HEK293 (cell line): Measurements from ENCODE around the gene OR5K4.

Source experiments
- CTCF ChIA-PET: fragments of 350-600 bp; formaldehyde crosslinking; extraction: SDS; loops from one replicate; lab custom pipeline; 2021; ENCODE audit warnings: antibody characterized with exemption; lab: Yijun Ruan, JAX
- POLR2A ChIA-PET: fragments of 300-600 bp; formaldehyde crosslinking; extraction: SDS; loops from one replicate; lab custom pipeline; 2020; ENCODE audit warnings: antibody characterized with exemption, inconsistent platforms; lab: Yijun Ruan, JAX
- H3K27ac ChIP-seq: fragments of 200-500 bp; sonication (Bioruptor generic); 2 replicates; pipeline ENCODE4 v1.5.1; 2014; ENCODE audit warnings: low read depth, low read length, control low read depth, inconsistent platforms; ENCODE audit errors: extremely low read depth
- H3K36me3 ChIP-seq, 2 experiments: fragments of 200-500 bp in 1 of 2; sonication (Bioruptor generic) in 1 of 2; 1 replicate in 1 of 2; 2 replicates in 1 of 2; pipeline ENCODE4 v1.5.1; 2014 to 2017; ENCODE audit warnings: inconsistent platforms in 2 of 2, low read length in 2 of 2; ENCODE audit not compliant: control insufficient read depth in 2 of 2, insufficient read depth in 1 of 2
- H3K4me1 ChIP-seq: fragments of 200-500 bp; sonication (Bioruptor generic); 2 replicates; pipeline ENCODE4 v1.5.1; 2014; ENCODE audit warnings: mild to moderate bottlenecking, low read length, inconsistent platforms; ENCODE audit not compliant: control insufficient read depth, insufficient read depth
- H3K4me3 ChIP-seq: 2 replicates; pipeline ENCODE4 v1.5.1; 2011; ENCODE audit warnings: low read depth, mild to moderate bottlenecking, control low read depth, low read length, moderate library complexity
- H3K9me3 ChIP-seq: fragments of 200-500 bp; sonication (Bioruptor generic); 2 replicates; pipeline ENCODE4 v1.5.1; 2014; ENCODE audit warnings: low read depth, low read length, inconsistent platforms; ENCODE audit not compliant: control insufficient read depth, insufficient read depth
- KLF16 ChIP-seq: fragments of 450-650 bp; formaldehyde crosslinking; IDR thresholded peaks from 2 replicates; pipeline ENCODE4 v1.5.1; 2017; ENCODE audit warnings: missing biosample characterization, missing genetic modification characterization
- KLF9 ChIP-seq: fragments of 450-650 bp; formaldehyde crosslinking; IDR thresholded peaks from 2 replicates; pipeline ENCODE4 v1.5.1; 2016; ENCODE audit warnings: missing biosample characterization, missing genetic modification characterization, low read depth
- OVOL3 ChIP-seq: fragments of 450-650 bp; formaldehyde crosslinking; IDR thresholded peaks from 2 replicates; pipeline ENCODE4 v1.5.1; 2016; ENCODE audit warnings: missing biosample characterization, missing genetic modification characterization
- ZBTB1 ChIP-seq: fragments of 450-650 bp; formaldehyde crosslinking; IDR thresholded peaks from 2 replicates; pipeline ENCODE4 v1.5.1; 2016; ENCODE audit warnings: missing biosample characterization, missing genetic modification characterization
- ZFHX2 ChIP-seq: fragments of 450-650 bp; formaldehyde crosslinking; conservative IDR thresholded peaks from 2 replicates; pipeline ENCODE4 v1.5.1; 2016; ENCODE audit warnings: missing biosample characterization, missing genetic modification characterization
- ZNF138 ChIP-seq: fragments of 450-650 bp; formaldehyde crosslinking; IDR thresholded peaks from 2 replicates; pipeline ENCODE4 v1.5.1; 2016; ENCODE audit warnings: missing biosample characterization, missing genetic modification characterization, borderline replicate concordance
- ZNF157 ChIP-seq: fragments of 450-650 bp; formaldehyde crosslinking; IDR thresholded peaks from 2 replicates; pipeline ENCODE4 v1.5.1; 2016; ENCODE audit warnings: missing biosample characterization, missing genetic modification characterization
- ZNF223 ChIP-seq: fragments of 450-650 bp; formaldehyde crosslinking; IDR thresholded peaks from 2 replicates; pipeline ENCODE4 v1.5.1; 2016; ENCODE audit warnings: missing biosample characterization, missing genetic modification characterization
- ZNF239 ChIP-seq: fragments of 450-650 bp; formaldehyde crosslinking; IDR thresholded peaks from 2 replicates; pipeline ENCODE4 v1.5.1; 2016; ENCODE audit warnings: missing biosample characterization, missing genetic modification characterization
- ZNF266 ChIP-seq: fragments of 450-650 bp; formaldehyde crosslinking; IDR thresholded peaks from 2 replicates; pipeline ENCODE4 v1.5.1; 2016; ENCODE audit warnings: missing biosample characterization, missing genetic modification characterization, low read depth
- ZNF404 ChIP-seq: fragments of 450-650 bp; formaldehyde crosslinking; IDR thresholded peaks from 2 replicates; pipeline ENCODE4 v1.5.1; 2017; ENCODE audit warnings: missing biosample characterization, missing genetic modification characterization
- ZNF433 ChIP-seq: fragments of 450-650 bp; formaldehyde crosslinking; IDR thresholded peaks from 2 replicates; pipeline ENCODE4 v1.5.1; 2016; ENCODE audit warnings: missing biosample characterization, missing genetic modification characterization, low read depth
- ZNF530 ChIP-seq: fragments of 450-650 bp; formaldehyde crosslinking; IDR thresholded peaks from 2 replicates; pipeline ENCODE4 v1.5.1; 2016; ENCODE audit warnings: low read depth, missing biosample characterization, missing genetic modification characterization
- ZNF600 ChIP-seq: fragments of 450-650 bp; formaldehyde crosslinking; IDR thresholded peaks from 2 replicates; pipeline ENCODE4 v1.5.1; 2016; ENCODE audit warnings: missing biosample characterization, missing genetic modification characterization
- ZNF658 ChIP-seq: fragments of 450-650 bp; formaldehyde crosslinking; IDR thresholded peaks from 2 replicates; pipeline ENCODE4; 2016; ENCODE audit warnings: missing biosample characterization, missing genetic modification characterization
- ZSCAN30 ChIP-seq: fragments of 450-650 bp; IDR thresholded peaks from 2 replicates; pipeline ENCODE4 v1.5.1; 2018; ENCODE audit warnings: missing biosample characterization, mild to moderate bottlenecking, missing genetic modification characterization, moderate library complexity
- TF ChIP-seq, protein P1 (sequence below): fragments of 450-650 bp; formaldehyde crosslinking; IDR thresholded peaks from 2 replicates; pipeline ENCODE4 v1.5.1; 2016; ENCODE audit warnings: missing biosample characterization, missing genetic modification characterization
- TF ChIP-seq, protein P2 (sequence below): fragments of 450-650 bp; formaldehyde crosslinking; IDR thresholded peaks from 2 replicates; pipeline ENCODE4 v1.5.1; 2016; ENCODE audit warnings: missing biosample characterization, missing genetic modification characterization
- TF ChIP-seq, protein P3 (sequence below): fragments of 450-650 bp; formaldehyde crosslinking; IDR thresholded peaks from 2 replicates; pipeline ENCODE4 v1.5.1; 2016; ENCODE audit warnings: missing biosample characterization, missing genetic modification characterization
- TF ChIP-seq, protein P4 (sequence below): fragments of 450-650 bp; formaldehyde crosslinking; IDR thresholded peaks from 2 replicates; pipeline ENCODE4 v1.5.1; 2016; ENCODE audit warnings: missing biosample characterization, missing genetic modification characterization
- TF ChIP-seq, protein P5 (sequence below): fragments of 450-650 bp; formaldehyde crosslinking; IDR thresholded peaks from 2 replicates; pipeline ENCODE4 v1.5.1; 2016; ENCODE audit warnings: missing biosample characterization, missing genetic modification characterization, low read depth

The OR5K4 gene

DNA sequence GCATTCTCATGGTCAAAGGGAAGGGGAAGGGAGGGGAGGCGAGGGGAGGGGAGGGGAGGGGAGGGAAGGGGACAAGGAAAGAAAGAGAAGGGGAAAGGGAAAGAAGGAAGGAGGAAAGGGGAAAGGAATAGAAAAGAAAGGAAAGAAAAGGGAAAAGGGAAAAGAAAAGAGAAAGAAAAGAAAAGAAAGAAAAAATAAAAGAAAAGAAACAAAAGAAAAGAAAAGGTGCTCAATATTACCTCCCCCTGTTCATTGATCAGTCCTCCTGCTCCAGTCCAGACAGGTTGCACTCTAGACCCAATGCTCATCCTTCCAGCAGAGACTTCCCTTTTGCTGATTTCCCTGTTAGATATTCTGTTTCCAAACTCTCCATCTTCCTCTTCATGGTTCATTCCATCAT lies 18.8 kb downstream of the OR5K4 start (continued):
- TF ChIP-seq ZNF433 (tag by site-specific recombination), result no peak
- TF ChIP-seq, protein P1, sequence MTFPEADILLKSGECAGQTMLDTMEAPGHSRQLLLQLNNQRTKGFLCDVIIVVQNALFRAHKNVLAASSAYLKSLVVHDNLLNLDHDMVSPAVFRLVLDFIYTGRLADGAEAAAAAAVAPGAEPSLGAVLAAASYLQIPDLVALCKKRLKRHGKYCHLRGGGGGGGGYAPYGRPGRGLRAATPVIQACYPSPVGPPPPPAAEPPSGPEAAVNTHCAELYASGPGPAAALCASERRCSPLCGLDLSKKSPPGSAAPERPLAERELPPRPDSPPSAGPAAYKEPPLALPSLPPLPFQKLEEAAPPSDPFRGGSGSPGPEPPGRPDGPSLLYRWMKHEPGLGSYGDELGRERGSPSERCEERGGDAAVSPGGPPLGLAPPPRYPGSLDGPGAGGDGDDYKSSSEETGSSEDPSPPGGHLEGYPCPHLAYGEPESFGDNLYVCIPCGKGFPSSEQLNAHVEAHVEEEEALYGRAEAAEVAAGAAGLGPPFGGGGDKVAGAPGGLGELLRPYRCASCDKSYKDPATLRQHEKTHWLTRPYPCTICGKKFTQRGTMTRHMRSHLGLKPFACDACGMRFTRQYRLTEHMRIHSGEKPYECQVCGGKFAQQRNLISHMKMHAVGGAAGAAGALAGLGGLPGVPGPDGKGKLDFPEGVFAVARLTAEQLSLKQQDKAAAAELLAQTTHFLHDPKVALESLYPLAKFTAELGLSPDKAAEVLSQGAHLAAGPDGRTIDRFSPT (tag by site-specific recombination), result no peak

DNA sequence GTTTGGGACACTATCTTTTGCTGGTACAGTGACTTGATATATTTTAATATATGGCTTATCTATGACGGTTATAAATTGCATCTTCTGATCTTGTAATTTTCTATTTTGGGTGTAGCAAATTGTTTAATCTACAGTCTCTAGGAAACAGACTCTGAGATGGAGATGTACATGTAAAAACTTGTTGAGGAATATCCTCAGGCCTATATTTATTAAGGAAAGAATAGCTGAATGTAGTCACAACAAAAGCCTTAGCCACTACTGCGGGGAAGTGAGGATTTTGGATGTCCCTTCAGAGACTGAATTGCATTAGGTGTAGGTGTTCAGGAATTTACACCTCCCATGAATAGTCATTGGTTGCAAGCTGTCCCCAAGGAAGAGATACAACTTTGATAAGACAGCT lies 23.0 kb downstream of the OR5K4 start:
- Histone ChIP-seq H3K4me3 (no peak overlapping the region), H3K4me1 (no peaks in the 10 kb centered on the region), H3K27ac (no peak overlapping the region), H3K9me3 (no peaks in the 10 kb centered on the region), H3K36me3 (no peaks in the 10 kb centered on the region)
- ChIA-PET CTCF (no interaction called here), POLR2A (no interaction called here)
- TF ChIP-seq ZNF138 (no peak), ZNF404 (tag by site-specific recombination) (no peak), ZBTB1 (no peak), ZNF658 (tag by site-specific recombination) (no peak), ZNF266 (tag by site-specific recombination) (no peak), ZNF239 (no peak), ZNF530 (tag by site-specific recombination) (no peak), ZNF600 (no peak), ZSCAN30 (no peak), ZNF223 (no peak), ZFHX2 (tag by site-specific recombination) (no peak), ZNF157 (tag by site-specific recombination) (no peak), KLF9 (tag by site-specific recombination) (no peak), KLF16 (tag by site-specific recombination) (no peak), OVOL3 (tag by site-specific recombination) (no peak)
- TF ChIP-seq, protein P2, sequence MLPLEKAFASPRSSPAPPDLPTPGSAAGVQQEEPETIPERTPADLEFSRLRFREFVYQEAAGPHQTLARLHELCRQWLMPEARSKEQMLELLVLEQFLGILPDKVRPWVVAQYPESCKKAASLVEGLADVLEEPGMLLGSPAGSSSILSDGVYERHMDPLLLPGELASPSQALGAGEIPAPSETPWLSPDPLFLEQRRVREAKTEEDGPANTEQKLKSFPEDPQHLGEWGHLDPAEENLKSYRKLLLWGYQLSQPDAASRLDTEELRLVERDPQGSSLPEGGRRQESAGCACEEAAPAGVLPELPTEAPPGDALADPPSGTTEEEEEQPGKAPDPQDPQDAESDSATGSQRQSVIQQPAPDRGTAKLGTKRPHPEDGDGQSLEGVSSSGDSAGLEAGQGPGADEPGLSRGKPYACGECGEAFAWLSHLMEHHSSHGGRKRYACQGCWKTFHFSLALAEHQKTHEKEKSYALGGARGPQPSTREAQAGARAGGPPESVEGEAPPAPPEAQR, result no peak
- TF ChIP-seq, protein P3, sequence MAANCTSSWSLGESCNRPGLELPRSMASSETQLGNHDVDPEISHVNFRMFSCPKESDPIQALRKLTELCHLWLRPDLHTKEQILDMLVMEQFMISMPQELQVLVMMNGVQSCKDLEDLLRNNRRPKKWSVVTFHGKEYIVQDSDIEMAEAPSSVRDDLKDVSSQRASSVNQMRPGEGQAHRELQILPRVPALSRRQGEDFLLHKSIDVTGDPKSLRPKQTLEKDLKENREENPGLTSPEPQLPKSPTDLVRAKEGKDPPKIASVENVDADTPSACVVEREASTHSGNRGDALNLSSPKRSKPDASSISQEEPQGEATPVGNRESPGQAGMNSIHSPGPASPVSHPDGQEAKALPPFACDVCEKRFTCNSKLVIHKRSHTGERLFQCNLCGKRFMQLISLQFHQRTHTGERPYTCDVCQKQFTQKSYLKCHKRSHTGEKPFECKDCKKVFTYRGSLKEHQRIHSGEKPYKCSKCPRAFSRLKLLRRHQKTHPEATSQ (tag by site-specific recombination), result no peak
- TF ChIP-seq, protein P4, sequence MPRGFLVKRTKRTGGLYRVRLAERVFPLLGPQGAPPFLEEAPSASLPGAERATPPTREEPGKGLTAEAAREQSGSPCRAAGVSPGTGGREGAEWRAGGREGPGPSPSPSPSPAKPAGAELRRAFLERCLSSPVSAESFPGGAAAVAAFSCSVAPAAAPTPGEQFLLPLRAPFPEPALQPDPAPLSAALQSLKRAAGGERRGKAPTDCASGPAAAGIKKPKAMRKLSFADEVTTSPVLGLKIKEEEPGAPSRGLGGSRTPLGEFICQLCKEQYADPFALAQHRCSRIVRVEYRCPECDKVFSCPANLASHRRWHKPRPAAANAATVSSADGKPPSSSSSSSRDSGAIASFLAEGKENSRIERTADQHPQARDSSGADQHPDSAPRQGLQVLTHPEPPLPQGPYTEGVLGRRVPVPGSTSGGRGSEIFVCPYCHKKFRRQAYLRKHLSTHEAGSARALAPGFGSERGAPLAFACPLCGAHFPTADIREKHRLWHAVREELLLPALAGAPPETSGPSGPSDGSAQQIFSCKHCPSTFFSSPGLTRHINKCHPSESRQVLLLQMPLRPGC (tag by site-specific recombination), result no peak
- TF ChIP-seq, protein P5, sequence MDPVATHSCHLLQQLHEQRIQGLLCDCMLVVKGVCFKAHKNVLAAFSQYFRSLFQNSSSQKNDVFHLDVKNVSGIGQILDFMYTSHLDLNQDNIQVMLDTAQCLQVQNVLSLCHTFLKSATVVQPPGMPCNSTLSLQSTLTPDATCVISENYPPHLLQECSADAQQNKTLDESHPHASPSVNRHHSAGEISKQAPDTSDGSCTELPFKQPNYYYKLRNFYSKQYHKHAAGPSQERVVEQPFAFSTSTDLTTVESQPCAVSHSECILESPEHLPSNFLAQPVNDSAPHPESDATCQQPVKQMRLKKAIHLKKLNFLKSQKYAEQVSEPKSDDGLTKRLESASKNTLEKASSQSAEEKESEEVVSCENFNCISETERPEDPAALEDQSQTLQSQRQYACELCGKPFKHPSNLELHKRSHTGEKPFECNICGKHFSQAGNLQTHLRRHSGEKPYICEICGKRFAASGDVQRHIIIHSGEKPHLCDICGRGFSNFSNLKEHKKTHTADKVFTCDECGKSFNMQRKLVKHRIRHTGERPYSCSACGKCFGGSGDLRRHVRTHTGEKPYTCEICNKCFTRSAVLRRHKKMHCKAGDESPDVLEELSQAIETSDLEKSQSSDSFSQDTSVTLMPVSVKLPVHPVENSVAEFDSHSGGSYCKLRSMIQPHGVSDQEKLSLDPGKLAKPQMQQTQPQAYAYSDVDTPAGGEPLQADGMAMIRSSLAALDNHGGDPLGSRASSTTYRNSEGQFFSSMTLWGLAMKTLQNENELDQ (tag by site-specific recombination), result no peak
